Motor neuron (in vitro differentiated cells): ENCODE results near the gene CNPPD1. TPM values are rescaled to one million over a fixed set of nuclear protein-coding genes. Genes with fewer than 3 reads are reported as not detected.

Source experiments
- ATAC-seq, 8 experiments: fragments of 200-7000 bp; cut with Tn5 transposase; replicated peaks in 6 of 8; 2 replicates each; pipeline ENCODE4 v1.8.0; 2021; ENCODE audit warnings: mild to moderate bottlenecking in 8 of 8, moderate library complexity in 8 of 8
- H3K27ac ChIP-seq, 2 donors: fragments of 250-450 bp; sonication (Bioruptor Pico); 2 replicates each; pipeline ENCODE4 v1.9.0; 2021; ENCODE audit warnings: antibody characterized with exemption in 2 of 2, mild to moderate bottlenecking in 2 of 2, moderate library complexity in 1 of 2
- H3K4me1 ChIP-seq, 2 donors: fragments of 250-450 bp; sonication (Bioruptor Pico); replicated peaks in 1 of 2; 2 replicates each; pipeline ENCODE4 v1.6.1; 2021; ENCODE audit warnings: antibody characterized with exemption in 2 of 2, mild to moderate bottlenecking in 2 of 2, moderate library complexity in 1 of 2
- H3K4me3 ChIP-seq, 5 donors: fragments of 250-450 bp; sonication (Bioruptor Pico); 2 replicates each; pipeline ENCODE4 v1.9.0; 2021; ENCODE audit warnings: antibody characterized with exemption in 5 of 5, mild to moderate bottlenecking in 5 of 5, moderate library complexity in 4 of 5
- WGBS, 10 experiments: fragments of 450-650 bp; shearing (Covaris generic); methylation state at CpG; one replicate each; pipeline ENCODE4 v1.0.0; 2022; 5-methylcytosine and 5-hydroxymethylcytosine counted together
- in situ Hi-C, 9 experiments: fragments of 400-800 bp; cut with MboI; loops; one replicate each; pipeline ENCODE4 v1.15.0; 2021; ENCODE audit warnings: low sequenced_read_pairs in 9 of 9, low pct_unique_long_range_greater_than_20kb in 2 of 9; ENCODE audit not compliant: unreplicated experiment in 9 of 9
- total RNA-seq, 8 experiments: library from RNA; unstranded; fragments of 300-600 nt; gene quantifications; 2 replicates each; pipeline versions ENCODE4 v1.2.3 to v1.2.4, GENCODE V29; 2022

CNPPD1 gene
- 10 to 100 TPM; 18.2 to 44.9 (median 37.5) TPM for total RNA-seq

DNA sequence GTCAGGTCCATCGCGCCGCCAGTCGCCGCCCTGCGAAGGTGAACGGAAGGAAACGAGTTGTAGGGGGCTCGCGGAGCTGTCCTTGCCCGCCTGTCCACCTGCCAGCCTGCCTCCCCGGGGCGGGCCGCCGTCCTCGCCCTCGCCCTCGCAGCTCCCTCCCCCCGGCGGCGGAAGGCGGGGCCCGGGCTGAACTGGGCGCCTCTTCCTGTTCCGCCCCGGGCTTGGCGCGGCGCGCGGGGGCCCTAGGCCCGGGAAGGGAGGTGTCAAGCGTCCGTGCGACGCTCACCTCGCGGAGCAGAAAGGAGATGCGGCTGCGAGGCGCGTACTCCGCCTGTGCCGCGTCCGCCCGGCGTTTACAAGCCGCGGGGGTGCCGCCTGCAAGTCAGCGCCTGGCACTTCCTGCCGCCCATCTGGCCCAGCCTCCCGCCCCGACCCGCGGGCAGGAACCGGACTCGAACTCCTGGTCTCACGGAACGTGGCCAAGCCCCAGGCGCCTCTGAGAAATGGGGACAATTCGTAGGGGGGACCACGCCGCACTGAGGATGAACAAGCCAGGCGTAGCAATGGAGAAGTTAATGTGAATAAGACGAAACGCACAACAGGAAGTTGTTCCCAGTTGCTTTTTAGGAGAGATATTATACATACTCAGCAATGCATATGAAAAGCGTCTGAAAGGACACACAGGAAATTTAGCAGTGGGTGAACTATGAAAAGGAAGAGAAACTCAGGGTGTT lies at the start of gene CNPPD1:
Gene CNPPD1, minus strand, starts transcription at position 108 of the 734 bp plus-strand sequence. Its CDS starts 97 bp downstream, at position 11.
- ATAC-seq: peak; percentile 63 to 80 (median 75)
- Histone ChIP-seq H3K27ac (peak within 1 kb of the TSS; percentile 82 to 91), H3K4me1 (peaks cover 7 to 11% of the 10 kb centered on the region in 2 donors), H3K4me3 (peak within 1 kb of the TSS; percentile 76 to 96 (median 96))
- in situ Hi-C loops: no loop called here
- WGBS, 10 experiments: 0% methylated on average over 1 to 13 of the region's 69 CpGs; no CpG with 5 or more reads in 2 of the 10 experiments

DNA sequence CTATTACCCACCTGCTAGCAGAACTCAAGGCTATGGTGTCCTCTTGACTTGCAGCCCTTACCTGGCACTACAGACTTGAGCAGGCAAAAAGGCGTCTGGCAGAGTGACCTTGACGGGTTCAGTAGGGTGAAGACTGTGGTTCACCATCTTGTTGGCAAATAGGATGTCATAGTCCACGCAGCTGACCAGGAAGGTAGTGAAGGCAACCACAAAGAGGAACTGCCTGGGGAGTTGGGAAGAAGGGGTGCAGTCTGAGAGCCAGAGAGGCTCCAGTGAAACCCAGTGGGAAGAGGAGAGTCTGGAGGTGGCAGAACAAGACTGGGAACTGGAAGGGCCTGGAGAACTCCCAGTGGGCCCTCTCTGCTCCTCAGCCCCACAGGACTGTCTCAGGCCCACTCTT lies 48.6 kb upstream of the CNPPD1 start:
- H3K4me3 ChIP-seq: no peak overlapping the region
- peaks cover 10 to 11% of the 10 kb centered on the region in 2 donors for H3K4me1 ChIP-seq
- WGBS, 10 experiments: 80 to 100% (median 98%) methylated on average over 1 to 3 of the region's 3 CpGs; no CpG with 5 or more reads in 2 of the 10 experiments
- in situ Hi-C loops: no loop called here
- no peak overlapping the region for H3K27ac ChIP-seq
- ATAC-seq: no peak

DNA sequence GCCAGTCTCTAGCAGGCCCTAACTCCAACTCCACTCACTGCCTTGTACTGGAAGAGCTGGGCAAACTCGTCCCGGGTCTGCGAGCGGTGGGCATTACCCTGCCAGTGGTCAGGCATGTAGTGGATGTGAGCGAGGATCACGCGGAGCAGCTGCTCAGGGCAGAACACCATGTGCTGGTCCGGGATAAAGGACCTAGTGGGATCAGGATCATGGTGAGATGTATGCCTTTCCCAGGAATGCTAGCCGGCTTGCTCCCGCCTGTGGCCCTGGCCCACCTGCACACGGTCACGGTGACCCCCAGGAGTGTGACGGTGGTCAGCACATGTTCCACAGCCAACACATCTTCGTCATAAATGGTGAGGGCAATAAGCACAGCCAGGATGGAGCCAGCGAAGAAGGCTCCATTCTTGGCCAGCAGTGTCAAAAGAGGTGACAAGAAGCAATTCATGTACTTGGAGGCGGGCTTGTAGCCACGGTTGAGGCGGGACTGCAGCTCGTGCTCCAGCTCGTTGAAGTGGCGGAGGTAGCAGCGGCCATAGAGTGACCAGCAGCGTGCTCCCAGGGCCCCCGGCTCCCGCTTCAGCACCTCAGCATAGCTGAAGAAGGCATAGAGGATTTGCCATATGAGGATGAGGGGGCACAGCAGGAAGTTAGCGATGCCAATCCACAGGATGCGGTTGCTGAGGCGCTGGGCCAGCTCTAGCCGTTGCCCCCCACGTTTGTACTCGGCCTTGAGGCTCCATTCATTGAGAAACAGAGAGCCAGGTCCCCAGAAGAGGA lies 47.3 kb upstream of the CNPPD1 start:
- peaks cover 16% of the 10 kb centered on the region in 2 donors for H3K4me1 ChIP-seq
- H3K27ac ChIP-seq: no peak overlapping the region
- in situ Hi-C loops: no loop called here
- no peak for ATAC-seq
- 81 to 100% (median 92%) methylated on average over 3 to 21 of the region's 31 CpGs; no CpG with 5 or more reads in 2 of the 10 experiments for WGBS, 10 experiments
- no peak overlapping the region for H3K4me3 ChIP-seq

DNA sequence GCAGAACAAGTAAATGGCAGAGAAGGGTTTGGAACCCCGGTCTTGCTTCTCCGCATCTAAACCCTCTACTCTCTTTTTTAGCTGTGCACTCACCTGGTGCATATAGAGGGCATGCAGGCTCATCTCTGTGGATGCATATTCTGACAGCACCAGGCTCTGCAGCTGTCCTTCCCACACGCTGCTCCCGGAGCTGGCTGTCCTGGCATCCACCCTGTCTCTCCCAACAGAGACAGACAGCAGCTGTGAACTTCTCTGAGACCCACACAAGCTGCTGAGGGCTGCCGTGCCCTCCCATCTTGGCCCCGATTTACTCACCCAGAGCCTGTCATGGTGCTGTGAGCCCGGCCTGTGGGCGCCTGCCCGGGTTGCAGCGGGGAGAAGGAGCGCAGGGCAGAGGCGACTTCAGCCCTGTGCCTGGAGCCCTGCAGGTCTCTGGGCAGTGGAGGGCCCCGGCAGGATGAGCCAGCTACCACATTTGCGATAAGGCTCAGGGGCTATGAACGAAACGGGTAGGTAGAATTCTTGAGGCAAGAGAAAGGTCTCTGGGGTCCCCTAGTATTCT lies 45.3 kb upstream of the CNPPD1 start:
- H3K27ac ChIP-seq: no peak overlapping the region
- H3K4me1 ChIP-seq: peaks cover 11 to 12% of the 10 kb centered on the region in 2 donors
- no peak for ATAC-seq
- in situ Hi-C loops: no loop called here
- WGBS, 10 experiments: 80 to 100% (median 92%) methylated on average over 1 to 5 of the region's 16 CpGs; no CpG with 5 or more reads in 2 of the 10 experiments
- H3K4me3 ChIP-seq: no peak overlapping the region

DNA sequence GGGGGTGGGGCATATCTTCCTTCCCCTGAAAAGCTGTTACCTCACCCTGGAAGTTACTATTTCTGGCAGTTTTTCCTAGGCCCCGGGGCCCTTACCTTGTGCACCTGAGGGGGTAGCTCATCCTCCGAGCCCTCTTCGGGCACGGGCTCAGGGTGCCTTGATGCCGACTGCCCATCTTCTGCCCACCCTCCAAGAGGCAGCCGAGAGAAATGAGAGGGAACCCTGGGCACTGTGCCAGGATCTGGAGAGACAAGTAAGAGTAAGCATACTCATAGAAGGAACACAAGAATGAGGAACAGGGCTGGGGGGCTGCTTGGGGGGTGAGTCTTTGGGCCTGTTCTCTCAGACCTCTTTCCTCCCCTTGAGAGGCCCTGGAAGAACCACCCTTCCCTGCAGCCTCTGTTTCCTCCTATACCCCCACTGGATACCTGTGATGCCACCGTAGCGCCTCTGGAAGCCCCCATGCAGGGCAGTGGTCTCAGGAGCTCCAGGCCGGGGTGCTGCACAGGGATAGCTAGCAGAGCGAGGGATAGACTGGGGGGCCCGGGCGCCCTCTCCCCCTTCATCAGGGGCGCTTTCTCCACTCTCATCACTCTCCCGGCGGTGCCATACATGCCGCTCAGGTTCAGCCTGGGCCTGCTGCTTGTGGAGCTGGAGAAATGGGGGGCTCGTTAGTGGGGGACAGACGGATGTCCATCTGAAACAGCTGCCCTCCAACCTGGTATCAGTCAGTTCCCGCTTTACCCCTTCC lies 44.1 kb upstream of the CNPPD1 start:
- 82 to 100% (median 100%) methylated on average over 2 to 4 of the region's 19 CpGs; no CpG with 5 or more reads in 4 of the 10 experiments for WGBS, 10 experiments
- no peak for ATAC-seq
- in situ Hi-C loops: no loop called here
- no peak overlapping the region for H3K27ac ChIP-seq
- H3K4me3 ChIP-seq: no peak overlapping the region
- peaks cover 12 to 13% of the 10 kb centered on the region in 2 donors for H3K4me1 ChIP-seq

DNA sequence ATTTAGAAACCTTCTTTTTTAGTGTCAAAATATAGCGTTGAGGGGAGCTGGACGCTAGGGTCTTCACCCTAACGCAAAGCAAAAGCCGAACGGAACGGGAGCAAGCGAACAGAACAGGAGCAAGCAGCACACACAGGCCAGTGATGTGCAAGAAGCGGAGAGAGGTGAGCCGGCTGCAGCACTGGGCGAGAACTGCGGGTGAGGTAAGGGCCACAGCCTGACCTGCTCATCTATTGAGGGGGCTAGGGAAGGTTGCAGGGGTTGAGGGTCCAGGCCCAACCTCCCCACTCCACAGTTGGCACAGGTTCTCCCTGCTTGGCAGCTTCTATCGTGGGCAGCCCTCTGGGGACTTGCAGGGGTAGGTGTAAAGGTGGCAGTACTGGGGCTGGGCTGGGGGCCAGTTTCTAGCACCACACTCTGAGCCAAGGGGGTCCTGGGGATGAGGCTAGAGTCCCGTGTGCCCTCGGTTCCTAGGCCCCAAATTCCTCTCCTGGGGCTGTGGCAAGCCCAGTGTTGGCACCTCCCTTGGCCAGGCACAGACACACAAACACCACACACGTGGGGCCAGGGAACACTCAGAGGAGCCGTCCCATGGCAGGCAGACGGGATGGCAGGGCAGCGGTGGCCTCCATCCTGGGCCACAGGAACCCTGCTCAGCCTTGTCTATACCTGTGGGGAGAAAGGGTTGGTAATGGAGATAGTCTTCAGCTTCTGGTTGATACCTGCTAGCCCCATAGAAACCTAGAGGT lies 43.2 kb upstream of the CNPPD1 start:
- ATAC-seq: no peak

DNA sequence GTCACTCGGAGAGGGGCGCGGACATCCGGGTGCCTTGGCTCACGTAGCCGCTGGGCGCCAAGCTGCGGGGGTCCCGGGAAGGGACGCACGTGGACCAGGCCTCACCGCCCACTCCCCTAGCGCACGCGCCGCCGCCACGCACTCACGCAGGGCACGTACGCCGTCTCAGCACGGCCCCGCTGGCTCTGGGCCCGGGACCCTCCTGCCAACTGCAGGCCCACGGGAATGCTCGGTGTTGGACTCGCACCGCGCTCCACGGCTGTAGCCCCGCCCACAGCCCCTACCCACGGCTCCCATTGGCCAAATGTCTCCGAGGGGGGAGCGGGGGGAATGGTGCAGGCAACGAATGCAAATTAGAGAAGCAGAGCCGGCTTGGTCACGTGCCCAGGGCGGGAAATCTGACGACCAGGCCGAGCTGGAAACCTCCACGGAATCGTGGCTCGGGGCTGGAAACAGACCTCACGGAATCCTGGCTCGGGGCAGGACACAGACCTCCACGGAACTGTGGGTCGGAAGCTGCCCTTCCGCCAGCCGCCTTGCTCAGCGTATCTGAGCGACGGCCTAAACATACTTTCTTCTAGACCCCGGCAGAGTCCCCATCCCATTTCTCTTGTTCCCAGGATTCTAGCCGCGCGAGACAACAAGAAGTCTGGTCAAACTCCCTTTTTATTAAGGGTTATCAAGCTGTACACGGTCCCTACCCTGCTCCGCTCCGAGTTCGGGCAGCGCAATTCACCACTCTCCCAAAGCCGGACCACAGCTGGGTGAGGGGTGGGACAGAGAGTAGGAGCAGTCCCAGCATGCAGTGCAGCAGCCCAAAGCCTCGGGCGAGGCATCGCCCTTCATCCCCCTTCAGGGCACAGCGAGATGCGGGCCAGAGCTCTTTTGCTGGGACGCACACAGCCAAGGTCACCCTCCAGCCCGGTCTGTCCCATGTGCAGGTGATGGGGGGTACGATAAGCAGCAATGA lies 42.3 kb upstream of the CNPPD1 start, which contains the start of gene ABCB6:
Gene ABCB6, minus strand, starts transcription at position 227 of the 970 bp plus-strand sequence. CDS start 285 bp downstream, outside the sequence.
- 0 to 60% (median 20%) methylated on average over 1 to 19 of the region's 71 CpGs; no CpG with 5 or more reads in 4 of the 10 experiments for WGBS, 10 experiments
- H3K27ac ChIP-seq: peak within 1 kb of the TSS; percentile 72 to 87
- in situ Hi-C loops: no loop called here

More for the DNA sequence above, 43.2 kb upstream of the CNPPD1 start:
- in situ Hi-C loops: no loop called here
- no peak overlapping the region for H3K27ac ChIP-seq
- 87 to 100% (median 95%) methylated on average over 1 to 9 of the region's 18 CpGs; no CpG with 5 or more reads in 2 of the 10 experiments for WGBS, 10 experiments
- peak overlapping the region in 1 of 5 donors; percentile 50 for H3K4me3 ChIP-seq
- peaks cover 12 to 13% of the 10 kb centered on the region in 2 donors for H3K4me1 ChIP-seq

DNA sequence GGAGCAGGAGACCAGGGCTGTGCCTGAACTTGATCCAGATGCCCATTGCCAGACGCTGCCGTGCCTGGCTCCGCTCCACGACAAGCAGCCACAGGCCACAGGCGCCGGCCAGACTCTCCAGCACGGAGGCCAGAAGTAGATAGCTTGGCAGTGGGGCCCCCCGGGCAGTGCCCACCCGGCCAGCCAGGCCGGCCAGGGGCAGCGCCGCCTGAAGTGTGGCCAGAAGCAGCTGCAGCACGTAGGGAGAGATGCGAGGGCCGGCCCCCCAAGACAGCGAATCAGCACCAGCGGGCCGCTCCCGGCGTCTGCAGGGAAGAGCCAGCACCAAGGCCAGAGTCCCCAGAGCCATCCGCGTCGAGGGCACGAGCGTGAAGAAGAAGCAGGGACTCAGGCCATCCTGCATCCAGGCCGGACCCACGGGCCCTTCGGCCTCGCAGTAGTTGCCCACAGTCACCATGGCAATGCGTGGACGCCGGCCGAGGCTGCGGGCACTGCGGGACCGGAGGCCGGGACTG lies 41.5 kb upstream of the CNPPD1 start:
- 0 to 3% (median 0%) methylated on average over 1 to 6 of the region's 37 CpGs; no CpG with 5 or more reads in 4 of the 10 experiments for WGBS, 10 experiments
- in situ Hi-C loops: no loop called here
- peak overlapping the region; percentile 72 to 87 for H3K27ac ChIP-seq
- peak; percentile 43 to 76 (median 53) for ATAC-seq
- peaks cover 12 to 13% of the 10 kb centered on the region in 2 donors for H3K4me1 ChIP-seq
- H3K4me3 ChIP-seq: peak overlapping the region; percentile 41 to 60 (median 50)

More for the DNA sequence above, 42.3 kb upstream of the CNPPD1 start, which contains the start of gene ABCB6:
- H3K4me1 ChIP-seq: peaks cover 12 to 13% of the 10 kb centered on the region in 2 donors
- peak; percentile 66 to 89 (median 84) for ATAC-seq
- H3K4me3 ChIP-seq: peak within 1 kb of the TSS; percentile 41 to 60 (median 50)

DNA sequence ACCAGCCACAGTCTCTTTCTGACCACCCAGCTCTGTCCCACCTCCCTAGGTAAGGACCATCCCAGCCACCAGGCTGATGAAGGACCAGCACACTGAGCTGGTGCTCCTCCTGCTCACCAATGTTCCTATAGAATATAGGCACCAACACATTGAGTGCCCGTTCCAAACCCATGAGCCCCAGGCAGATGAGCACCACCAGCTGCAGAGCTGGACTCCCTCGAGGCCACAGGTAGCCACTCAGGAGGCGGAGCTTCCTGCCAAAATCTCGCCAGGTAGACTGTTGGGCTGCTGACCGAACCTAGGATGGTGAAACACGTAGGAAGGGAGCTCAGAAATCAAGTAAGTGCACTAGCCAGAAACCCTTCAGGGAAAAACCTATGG lies 39.8 kb upstream of the CNPPD1 start:
- H3K27ac ChIP-seq: no peak overlapping the region
- in situ Hi-C loops: no loop called here
- H3K4me3 ChIP-seq: no peak overlapping the region
- 40 to 100% (median 94%) methylated on average over 1 to 4 of the region's 6 CpGs; no CpG with 5 or more reads in 5 of the 10 experiments for WGBS, 10 experiments
- H3K4me1 ChIP-seq: peaks cover 12 to 13% of the 10 kb centered on the region in 2 donors
- no peak for ATAC-seq

DNA sequence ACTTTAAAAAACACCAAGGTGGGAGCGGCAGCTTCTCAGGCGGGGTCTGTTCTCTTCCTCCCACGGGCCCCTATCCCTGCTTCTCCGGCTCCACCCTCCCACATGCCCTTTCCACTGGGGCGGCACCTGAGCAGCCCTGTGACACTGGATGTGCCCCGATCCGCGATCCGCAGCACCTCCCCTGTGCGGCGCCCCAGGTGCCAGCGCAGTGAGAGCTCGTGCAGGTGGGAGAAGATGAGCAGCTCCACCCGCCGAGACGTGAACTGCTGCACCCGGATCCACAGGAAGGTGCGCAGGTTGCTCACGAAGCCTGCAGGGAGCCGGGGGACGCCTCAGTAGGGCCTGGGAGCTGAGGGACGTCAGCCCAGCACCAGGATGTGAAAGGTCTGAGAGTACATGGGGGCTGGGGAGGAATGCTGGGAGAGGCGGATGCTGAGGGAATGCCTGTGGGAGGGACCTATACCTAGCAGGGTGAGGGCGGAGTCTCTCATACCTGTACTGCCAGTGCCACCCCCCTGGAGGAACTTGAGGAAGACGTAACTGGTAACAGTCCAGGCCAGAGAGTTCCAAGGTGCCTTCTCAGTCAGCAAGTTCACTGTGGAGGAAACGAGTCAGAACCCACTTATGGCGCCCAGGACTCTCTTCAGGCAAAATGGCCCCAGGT lies 39.3 kb upstream of the CNPPD1 start:
- no peak for ATAC-seq
- Histone ChIP-seq H3K4me3 (no peak overlapping the region), H3K4me1 (peaks cover 12 to 13% of the 10 kb centered on the region in 2 donors), H3K27ac (no peak overlapping the region)
- 90 to 100% (median 100%) methylated on average over 1 to 2 of the region's 27 CpGs; no CpG with 5 or more reads in 7 of the 10 experiments for WGBS, 10 experiments
- in situ Hi-C loops: no loop called here
